T47D (cell line): ENCODE measurements around the gene ZNF70.

ENCODE experiments used
- DNase-seq, 2 experiments: peaks; one replicate each; pipeline versions ENCODE4 v3.0.0 to v3.0.0-alpha.2; 2011 to 2012; ENCODE audit warnings: low read depth in 1 of 2, low spot score in 1 of 2
- JUND ChIP-seq: IDR thresholded peaks from 2 replicates; pipeline ENCODE4 v1.6.1; 2012; ENCODE audit warnings: low read depth
- in situ Hi-C: cut with HindIII; loops from 2 replicates; pipeline ENCODE4 v1.10.0; 2016; ENCODE audit warnings: low sequenced_read_pairs, low pct_unique_long_range_greater_than_20kb

ZNF70 gene

GRCh38 chr22:23774922-23775436, 24.1 kb upstream of the ZNF70 start:
- no peak for TF ChIP-seq JUND
- DNase-seq: no peak
- in situ Hi-C loops: no loop called here

GRCh38 chr22:23774114-23774921, 23.4 kb upstream of the ZNF70 start:
- in situ Hi-C loops: no loop called here
- TF ChIP-seq JUND: no peak
- DNase-seq: no peak

- no peak for TF ChIP-seq JUND
- in situ Hi-C loops: no loop called here
- no peak for DNase-seq
Measured at GRCh38 chr22:23773483-23774113, 22.7 kb upstream of the ZNF70 start.

- TF ChIP-seq JUND: no peak
- in situ Hi-C loops: no loop called here
- DNase-seq: peak; percentile 45 to 59
Measured at GRCh38 chr22:23772649-23773473, 21.9 kb upstream of the ZNF70 start, which contains the start of gene MMP11. Gene MMP11 (plus strand): TSS chr22:23772849. CDS start chr22:23772871, 22 bp downstream.

GRCh38 chr22:23772315-23772648, 21.4 kb upstream of the ZNF70 start:
- in situ Hi-C loops: no loop called here
- no peak for DNase-seq
- TF ChIP-seq JUND: no peak

- TF ChIP-seq JUND: no peak
- in situ Hi-C loops: no loop called here
- DNase-seq: no peak
Measured at GRCh38 chr22:23769321-23769965, 18.5 kb upstream of the ZNF70 start.

- in situ Hi-C loops: no loop called here
- TF ChIP-seq JUND: no peak
- DNase-seq: peak; percentile 72 to 82
Measured at GRCh38 chr22:23767673-23768548, 17.0 kb upstream of the ZNF70 start, which contains the start of gene CHCHD10. Gene CHCHD10 (minus strand): TSS chr22:23767972. CDS start chr22:23767874, 98 bp downstream.

- in situ Hi-C loops: no loop called here
Measured at GRCh38 chr22:23767303-23767672, 16.4 kb upstream of the ZNF70 start.

GRCh38 chr22:23764899-23765881, 14.3 kb upstream of the ZNF70 start:
- TF ChIP-seq JUND: no peak
- in situ Hi-C loops: no loop called here
- DNase-seq: no peak

More at GRCh38 chr22:23767303-23767672, 16.4 kb upstream of the ZNF70 start:
- no peak for DNase-seq
- TF ChIP-seq JUND: no peak

GRCh38 chr22:23763954-23764353, 13.0 kb upstream of the ZNF70 start:
- no peak for TF ChIP-seq JUND
- in situ Hi-C loops: no loop called here
- no peak for DNase-seq
